Sigmoid colon (tissue), 7 donors: ENCODE results near the gene CLECL1. TPM values are rescaled to one million over a fixed set of nuclear protein-coding genes. Genes with fewer than 3 reads are reported as not detected.

ENCODE experiments used
- DNase-seq: peaks from one replicate; pipeline ENCODE4 v3.0.0-alpha.2; 2019
- H3K27ac ChIP-seq, 4 donors: fragments of 200-600 bp; sonication (generic); one replicate each; pipeline ENCODE4 v1.5.1; 2016 to 2019; ENCODE audit warnings: mild to moderate bottlenecking in 1 of 4
- H3K27me3 ChIP-seq, 3 donors: fragments of 200-600 bp; sonication (generic); one replicate each; pipeline ENCODE4 v1.5.1; 2019; ENCODE audit warnings: mild to moderate bottlenecking in 1 of 3
- H3K36me3 ChIP-seq, 4 donors: fragments of 200-600 bp; sonication (generic); one replicate each; pipeline ENCODE4 v1.5.1; 2016 to 2019
- H3K4me1 ChIP-seq, 4 donors: fragments of 200-600 bp; sonication (generic); one replicate each; pipeline ENCODE4 v1.5.1; 2017 to 2019
- H3K4me3 ChIP-seq, 4 donors: fragments of 200-600 bp; sonication (generic); one replicate each; pipeline ENCODE4 v1.5.1; 2017 to 2019; ENCODE audit warnings: mild to moderate bottlenecking in 2 of 4, moderate library complexity in 1 of 4
- H3K9me3 ChIP-seq, 4 donors: fragments of 200-600 bp in 3 of 4; sonication (generic) in 3 of 4; one replicate each; pipeline versions ENCODE4 v1.5.1 to v1.6.1; 2013 to 2019
- EP300 ChIP-seq, 4 donors: sonication (generic); formaldehyde crosslinking; IDR thresholded peaks; one replicate each; pipeline ENCODE4 v1.6.1; 2017; ENCODE audit warnings: antibody characterized with exemption in 4 of 4
- POLR2A ChIP-seq, 2 donors: fragments of 450-650 bp; IDR thresholded peaks; one replicate each; pipeline ENCODE4 v1.6.1; 2016; ENCODE audit warnings: antibody characterized with exemption in 2 of 2, mild to moderate bottlenecking in 2 of 2, moderate library complexity in 2 of 2
- POLR2AphosphoS5 ChIP-seq, 4 donors: sonication (generic); formaldehyde crosslinking; IDR thresholded peaks; one replicate each; pipeline ENCODE4 v1.6.1; 2017; ENCODE audit warnings: antibody characterized with exemption in 4 of 4
- WGBS, 2 donors: extraction: QIAGEN DNeasy Blood & Tissue Kit; methylation state at CpG; one replicate each; pipeline ENCODE4 v1.1.7; 2013; 5-methylcytosine and 5-hydroxymethylcytosine counted together
- intact Hi-C: fragments of 100-400 bp; cut with DNase I; formaldehyde crosslinking; loops from one replicate; pipeline ENCODE4 v1.15.1; 2023
- polyA plus RNA-seq, 3 donors: library from polyadenylated mRNA; stranded (reverse); fragments of 200-250 nt; gene quantifications; one replicate each; pipeline ENCODE4 v1.2.3, GENCODE V29; 2013
- total RNA-seq, 4 donors: library from RNA; depleted of rRNA; stranded (reverse); fragments of >200 nt; gene quantifications; one replicate each; pipeline ENCODE4 v1.1.0, GENCODE V29; 2016
- TF ChIP-seq, protein P1 (sequence below), 4 experiments: fragments of 450-650 bp in 3 of 4; fragments of 200-600 bp in 1 of 4; IDR thresholded peaks; one replicate each; pipeline ENCODE4 v1.5.1; 2016 to 2019; ENCODE audit warnings: antibody characterized with exemption in 4 of 4, mild to moderate bottlenecking in 3 of 4, moderate library complexity in 2 of 4
- donor health status: healthy with polysubstance abuse.
- donor health status: Bipolar disorder and iron deficiency.
- donor health status: healthy.

Gene CLECL1
- total and polyA plus RNA-seq, 7 donors = 4.5 TPM; not detected in 6

DNA sequence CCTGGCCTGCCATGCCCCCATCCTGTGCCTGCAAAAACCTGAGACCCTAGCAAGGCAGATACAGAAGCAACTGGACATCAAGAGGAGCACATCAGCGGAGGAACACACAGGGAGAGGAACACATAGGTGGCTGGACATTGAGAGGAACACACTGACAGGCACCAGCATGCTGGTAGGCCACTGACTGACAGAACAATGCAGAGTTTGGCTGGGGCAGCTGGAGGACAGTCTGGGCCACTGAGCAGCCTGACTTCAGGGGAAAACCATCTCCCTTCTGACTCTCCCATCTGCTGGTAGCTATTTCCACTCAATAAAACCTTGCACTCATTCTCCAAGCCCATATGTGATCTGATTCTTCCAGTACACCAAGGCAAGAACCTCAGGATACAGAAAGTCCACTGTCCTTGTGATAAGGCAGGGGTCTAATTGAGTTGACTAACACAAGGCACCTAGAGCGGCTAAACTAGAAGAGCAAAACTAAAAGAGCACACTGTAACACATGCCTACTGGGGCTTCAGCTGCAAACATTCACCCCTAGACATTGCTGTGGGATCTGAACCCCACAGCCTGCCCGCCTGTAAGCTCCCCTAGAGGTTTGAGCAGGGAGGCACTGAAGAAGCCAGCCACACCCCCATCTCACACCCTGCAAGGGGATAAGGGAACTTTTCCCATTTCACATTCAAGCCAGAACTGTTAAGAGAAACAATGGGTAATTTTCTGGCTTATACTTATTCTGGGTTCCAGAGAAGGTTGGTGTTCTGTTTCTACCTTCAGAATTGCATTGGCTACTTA, 22.1 kb downstream of the CLECL1 start:
- no peaks in the 10 kb centered on the region for H3K9me3 ChIP-seq

DNA sequence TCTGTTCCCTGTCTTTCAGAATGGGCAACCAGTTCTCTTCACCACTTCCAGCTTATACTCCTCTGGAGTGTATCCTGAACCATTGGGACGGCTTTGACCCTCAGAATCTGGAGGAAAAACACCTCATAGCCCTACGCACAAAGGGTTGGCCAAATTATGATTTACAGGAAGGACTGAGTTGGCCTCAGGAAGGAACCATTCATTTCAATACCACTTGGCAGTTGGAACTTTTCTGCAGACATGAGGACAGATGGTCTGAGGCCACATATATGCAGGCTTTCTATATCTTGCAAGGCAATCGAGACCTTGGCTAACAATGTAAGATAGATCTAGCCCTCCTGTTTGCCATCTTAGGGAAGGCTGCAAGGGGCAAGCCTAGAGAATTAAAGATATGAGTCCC, 24.0 kb downstream of the CLECL1 start:
- Histone ChIP-seq H3K9me3 (peaks cover 0 to 4% (median 0%) of the 10 kb centered on the region in 4 donors), H3K27ac (no peak overlapping the region), H3K36me3 (no peaks in the 10 kb centered on the region), H3K4me3 (no peak overlapping the region), H3K4me1 (no peaks in the 10 kb centered on the region), H3K27me3 (no peaks in the 10 kb centered on the region)
- no peak for DNase-seq
- intact Hi-C loops = loop anchor here (2.0 to 10.0 kb wide), 2 partner anchors 74 to 378 kb away; no protein-coding TSS in a partner anchor
- TF ChIP-seq, protein P1, sequence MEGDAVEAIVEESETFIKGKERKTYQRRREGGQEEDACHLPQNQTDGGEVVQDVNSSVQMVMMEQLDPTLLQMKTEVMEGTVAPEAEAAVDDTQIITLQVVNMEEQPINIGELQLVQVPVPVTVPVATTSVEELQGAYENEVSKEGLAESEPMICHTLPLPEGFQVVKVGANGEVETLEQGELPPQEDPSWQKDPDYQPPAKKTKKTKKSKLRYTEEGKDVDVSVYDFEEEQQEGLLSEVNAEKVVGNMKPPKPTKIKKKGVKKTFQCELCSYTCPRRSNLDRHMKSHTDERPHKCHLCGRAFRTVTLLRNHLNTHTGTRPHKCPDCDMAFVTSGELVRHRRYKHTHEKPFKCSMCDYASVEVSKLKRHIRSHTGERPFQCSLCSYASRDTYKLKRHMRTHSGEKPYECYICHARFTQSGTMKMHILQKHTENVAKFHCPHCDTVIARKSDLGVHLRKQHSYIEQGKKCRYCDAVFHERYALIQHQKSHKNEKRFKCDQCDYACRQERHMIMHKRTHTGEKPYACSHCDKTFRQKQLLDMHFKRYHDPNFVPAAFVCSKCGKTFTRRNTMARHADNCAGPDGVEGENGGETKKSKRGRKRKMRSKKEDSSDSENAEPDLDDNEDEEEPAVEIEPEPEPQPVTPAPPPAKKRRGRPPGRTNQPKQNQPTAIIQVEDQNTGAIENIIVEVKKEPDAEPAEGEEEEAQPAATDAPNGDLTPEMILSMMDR (IDR thresholded peaks at IDR 0.05) = no peak
- TF ChIP-seq POLR2A (IDR thresholded peaks at IDR 0.05) (no peak), EP300 (IDR thresholded peaks at IDR 0.05) (no peak), POLR2AphosphoS5 (IDR thresholded peaks at IDR 0.05) (no peak)
- 87 to 88% methylated on average over 3 of the region's 3 CpGs for WGBS, 2 donors

More for the DNA sequence above, 22.1 kb downstream of the CLECL1 start:
- Histone ChIP-seq H3K27ac (no peak overlapping the region), H3K27me3 (no peaks in the 10 kb centered on the region), H3K4me3 (no peak overlapping the region), H3K4me1 (no peaks in the 10 kb centered on the region), H3K36me3 (no peaks in the 10 kb centered on the region)
- WGBS, 2 donors = 89 to 95% methylated on average over 3 of the region's 3 CpGs
- DNase-seq = no peak
- intact Hi-C loops = no loop called here
- no peak for TF ChIP-seq EP300 (IDR thresholded peaks at IDR 0.05)
- no peak for TF ChIP-seq POLR2AphosphoS5 (IDR thresholded peaks at IDR 0.05)
- no peak for TF ChIP-seq POLR2A (IDR thresholded peaks at IDR 0.05)
- TF ChIP-seq, protein P1 (IDR thresholded peaks at IDR 0.05) = no peak

DNA sequence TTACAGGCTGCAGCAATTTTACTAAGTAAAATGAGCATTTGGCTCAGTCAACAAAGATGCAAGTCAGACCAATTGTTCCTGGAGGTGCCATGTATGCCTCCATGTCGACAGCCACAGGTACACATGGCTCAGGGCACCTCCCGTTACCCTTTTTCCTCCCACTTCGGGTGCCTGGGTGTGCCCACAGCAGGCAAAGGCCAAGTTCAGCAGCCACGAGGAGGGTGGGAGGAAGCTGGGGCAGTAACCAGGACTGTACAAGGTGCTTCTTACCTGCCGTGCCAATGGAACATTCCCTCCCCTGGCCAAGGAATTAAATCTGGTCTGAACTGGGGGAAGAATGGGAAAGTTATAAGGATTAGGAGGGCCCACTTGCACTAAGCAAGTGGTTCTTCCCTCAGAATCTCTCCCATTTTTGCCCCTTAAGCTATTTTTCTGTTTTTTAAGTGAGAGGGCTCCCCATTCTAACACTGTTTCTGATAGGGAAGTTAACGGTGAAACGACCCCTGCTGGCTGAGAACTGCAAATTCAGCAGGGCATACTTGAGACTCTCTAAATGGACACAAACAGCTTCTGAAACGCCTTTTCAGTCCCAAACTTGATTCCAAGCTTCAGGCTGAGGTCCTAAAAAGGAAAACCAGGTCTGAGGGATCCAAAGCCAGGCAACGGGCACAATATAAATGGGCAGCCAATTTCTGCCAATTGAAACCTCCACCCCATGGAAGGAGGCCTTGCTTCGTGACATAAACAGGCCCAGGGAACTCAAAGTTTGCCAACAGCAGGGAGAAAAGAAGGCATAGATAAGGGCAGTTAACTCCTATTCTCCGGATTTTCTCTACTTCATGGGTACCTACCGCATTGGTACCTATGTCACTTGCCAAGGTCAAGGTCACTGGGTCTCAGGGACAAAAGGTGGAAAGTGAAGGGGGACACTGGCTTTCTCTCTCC, 24.8 kb downstream of the CLECL1 start:
- WGBS, 2 donors = 49 to 59% methylated on average over 12 of the region's 12 CpGs
- H3K36me3 ChIP-seq = no peaks in the 10 kb centered on the region
- DNase-seq = no peak
- TF ChIP-seq, protein P1 (IDR thresholded peaks at IDR 0.05) = peak; percentile 29 to 63 (median 56)
- TF ChIP-seq EP300 (IDR thresholded peaks at IDR 0.05) = no peak
- H3K4me1 ChIP-seq = no peaks in the 10 kb centered on the region
- H3K4me3 ChIP-seq = no peak overlapping the region
- peaks cover 0 to 4% (median 0%) of the 10 kb centered on the region in 4 donors for H3K9me3 ChIP-seq
- intact Hi-C loops = loop anchor here (2.0 to 10.0 kb wide), 2 partner anchors 73 to 377 kb away; no protein-coding TSS in a partner anchor
- no peaks in the 10 kb centered on the region for H3K27me3 ChIP-seq
- H3K27ac ChIP-seq = no peak overlapping the region

DNA sequence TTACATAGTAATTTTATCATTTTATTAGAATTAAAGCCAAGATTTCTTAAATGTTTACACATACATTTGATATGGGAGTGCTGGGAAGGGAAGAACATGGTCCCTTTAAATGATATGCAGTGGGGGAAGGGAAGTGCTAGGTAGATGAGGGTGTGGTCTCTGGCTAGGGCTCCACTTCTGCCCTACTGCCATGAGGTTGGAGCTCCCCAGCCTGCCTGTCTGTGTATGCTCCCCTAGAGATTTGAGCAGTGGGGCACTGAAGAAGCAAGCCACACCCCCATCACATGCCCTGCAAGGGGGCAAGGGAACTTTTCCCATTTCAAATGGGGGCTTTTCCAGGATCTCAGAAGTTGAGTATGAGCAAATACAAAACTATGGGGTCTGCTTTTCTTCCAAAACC, 25.5 kb downstream of the CLECL1 start:
- TF ChIP-seq POLR2A (IDR thresholded peaks at IDR 0.05) = no peak
- TF ChIP-seq, protein P1 (IDR thresholded peaks at IDR 0.05) = no peak
- TF ChIP-seq EP300 (IDR thresholded peaks at IDR 0.05) = no peak
- no peak for TF ChIP-seq POLR2AphosphoS5 (IDR thresholded peaks at IDR 0.05)
- H3K9me3 ChIP-seq = peaks cover 0 to 4% (median 0%) of the 10 kb centered on the region in 4 donors
- intact Hi-C loops = loop anchor here (10.0 kb wide), 1 partner anchor 73 kb away; no protein-coding TSS in a partner anchor
- H3K27ac ChIP-seq = no peak overlapping the region
- no peak for DNase-seq
- no peaks in the 10 kb centered on the region for H3K27me3 ChIP-seq
- H3K4me3 ChIP-seq = no peak overlapping the region
- H3K36me3 ChIP-seq = no peaks in the 10 kb centered on the region
- H3K4me1 ChIP-seq = no peaks in the 10 kb centered on the region
